Measurements from ENCODE around the gene TTC27.

Gene TTC27

DNA sequence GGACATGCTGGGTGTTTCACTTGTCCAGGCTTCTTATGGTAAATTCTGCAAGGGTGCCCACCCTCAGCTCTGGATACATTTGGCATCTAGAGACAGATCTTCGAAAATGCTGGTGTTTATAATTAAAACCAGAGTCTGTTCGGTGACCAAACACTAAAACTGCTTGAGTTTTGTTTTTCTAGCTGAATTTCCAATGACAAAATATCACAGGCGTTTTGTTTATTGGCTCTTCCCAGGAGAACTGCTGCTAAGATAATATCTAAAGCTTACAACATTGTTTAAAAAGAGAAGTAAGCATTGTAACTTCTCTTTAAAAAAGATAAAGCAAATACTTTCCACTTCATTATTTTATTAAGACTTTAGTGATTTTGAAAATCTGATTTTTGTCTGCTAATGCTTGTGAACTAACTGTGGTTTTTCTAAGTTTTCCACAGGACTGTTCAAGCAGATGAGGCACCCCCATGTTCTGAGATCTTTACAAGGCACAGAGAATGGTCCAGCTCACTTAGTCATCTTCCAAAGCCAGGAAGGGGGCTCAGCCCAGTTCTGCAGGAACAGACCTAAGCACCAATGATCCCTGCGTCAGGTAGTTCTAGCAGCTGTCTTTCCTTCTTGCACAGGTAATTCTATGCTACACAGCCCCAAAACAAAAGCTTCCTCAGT is 224.1 kb downstream of the TTC27 start:
- POLR2A ChIA-PET = no interaction called here
- no peak for DNase-seq (ENCODE audit: extremely low spot score)
- TF ChIP-seq HDGF (IDR thresholded peaks at IDR 0.05; ENCODE audit: borderline replicate concordance) (no peak), FOXK2 (IDR thresholded peaks at IDR 0.05) (no peak), FOXM1 (IDR thresholded peaks at IDR 0.05; ENCODE audit: borderline replicate concordance) (no peak), ARNT (IDR thresholded peaks at IDR 0.05) (no peak), CTBP1 (IDR thresholded peaks at IDR 0.05; ENCODE audit: borderline replicate concordance) (no peak), SUZ12 (IDR thresholded peaks at IDR 0.05) (no peak), FOXA1 (IDR thresholded peaks at IDR 0.05) (no peak), ZNF384 (IDR thresholded peaks at IDR 0.05) (no peak), NFRKB (IDR thresholded peaks at IDR 0.05) (no peak), ELF4 (IDR thresholded peaks at IDR 0.05) (no peak), SP1 (IDR thresholded peaks at IDR 0.05) (no peak)
- TF ChIP-seq, protein P1, sequence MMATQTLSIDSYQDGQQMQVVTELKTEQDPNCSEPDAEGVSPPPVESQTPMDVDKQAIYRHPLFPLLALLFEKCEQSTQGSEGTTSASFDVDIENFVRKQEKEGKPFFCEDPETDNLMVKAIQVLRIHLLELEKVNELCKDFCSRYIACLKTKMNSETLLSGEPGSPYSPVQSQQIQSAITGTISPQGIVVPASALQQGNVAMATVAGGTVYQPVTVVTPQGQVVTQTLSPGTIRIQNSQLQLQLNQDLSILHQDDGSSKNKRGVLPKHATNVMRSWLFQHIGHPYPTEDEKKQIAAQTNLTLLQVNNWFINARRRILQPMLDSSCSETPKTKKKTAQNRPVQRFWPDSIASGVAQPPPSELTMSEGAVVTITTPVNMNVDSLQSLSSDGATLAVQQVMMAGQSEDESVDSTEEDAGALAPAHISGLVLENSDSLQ (IDR thresholded peaks at IDR 0.05) = no peak
- CTCF ChIA-PET = no interaction called here

DNA sequence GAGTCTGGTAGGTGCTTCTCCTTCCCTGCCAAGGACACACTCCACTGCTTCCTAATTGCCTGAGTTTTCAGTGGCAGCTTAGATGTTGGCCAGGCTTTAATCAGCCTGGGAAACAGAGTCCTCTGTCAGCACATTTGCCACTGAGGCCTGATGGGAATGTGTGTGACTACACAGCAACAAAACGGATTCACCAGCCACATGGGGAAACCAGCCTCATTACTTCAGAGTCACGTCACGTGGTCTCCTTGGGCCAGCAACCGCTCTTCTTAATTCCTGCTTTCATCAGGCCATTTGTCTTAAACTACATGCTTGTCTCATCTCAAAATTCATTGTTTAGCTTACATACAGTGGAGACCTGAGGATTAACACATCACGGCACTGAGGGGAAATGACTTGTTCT is 225.0 kb downstream of the TTC27 start:
- POLR2A ChIA-PET = no interaction called here

DNA sequence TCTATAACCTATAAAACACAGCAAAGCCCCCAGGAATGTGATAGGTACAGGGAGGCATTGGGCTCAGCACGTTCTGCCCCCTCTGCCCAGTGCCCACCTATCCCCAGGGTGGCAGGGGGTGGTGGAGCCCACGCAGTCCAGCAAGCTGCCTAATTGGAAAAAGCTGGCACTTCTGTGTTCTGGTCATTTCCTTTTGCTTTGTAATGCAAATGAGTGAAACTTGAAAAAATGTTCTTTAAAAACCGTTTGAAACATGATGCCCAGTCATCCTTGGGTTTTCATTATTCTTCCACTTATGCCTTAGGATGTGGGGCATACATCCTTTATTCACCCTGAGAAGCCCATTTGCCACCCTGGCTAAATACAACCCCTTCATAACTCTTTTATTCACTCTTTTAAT is 229.0 kb downstream of the TTC27 start:
- TF ChIP-seq, protein P1 (IDR thresholded peaks at IDR 0.05) = no peak
- no peak for TF ChIP-seq ARNT (IDR thresholded peaks at IDR 0.05)
- POLR2A ChIA-PET = no interaction called here
- no peak for DNase-seq (ENCODE audit: extremely low spot score)
- CTCF ChIA-PET = no interaction called here

More for the DNA sequence above, 225.0 kb downstream of the TTC27 start:
- DNase-seq (ENCODE audit: extremely low spot score) = no peak
- TF ChIP-seq SP1 (IDR thresholded peaks at IDR 0.05) (no peak), HDGF (IDR thresholded peaks at IDR 0.05; ENCODE audit: borderline replicate concordance) (no peak), BHLHE40 (IDR thresholded peaks at IDR 0.05; ENCODE audit: borderline replicate concordance) (no peak), FOXM1 (IDR thresholded peaks at IDR 0.05; ENCODE audit: borderline replicate concordance) (no peak), SUZ12 (IDR thresholded peaks at IDR 0.05) (no peak), LEF1 (IDR thresholded peaks at IDR 0.05; ENCODE audit: borderline replicate concordance) (no peak), ARNT (IDR thresholded peaks at IDR 0.05) (no peak), NFRKB (IDR thresholded peaks at IDR 0.05) (no peak), CTBP1 (IDR thresholded peaks at IDR 0.05; ENCODE audit: borderline replicate concordance) (no peak), L3MBTL2 (conservative IDR thresholded peaks at IDR 0.05) (no peak), ZNF384 (IDR thresholded peaks at IDR 0.05) (no peak), FOXK2 (IDR thresholded peaks at IDR 0.05) (no peak), ELF4 (IDR thresholded peaks at IDR 0.05) (no peak), TARDBP (IDR thresholded peaks at IDR 0.05) (no peak), FOXA1 (IDR thresholded peaks at IDR 0.05) (no peak)
- TF ChIP-seq, protein P1 (IDR thresholded peaks at IDR 0.05) = no peak
- CTCF ChIA-PET = no interaction called here

DNA sequence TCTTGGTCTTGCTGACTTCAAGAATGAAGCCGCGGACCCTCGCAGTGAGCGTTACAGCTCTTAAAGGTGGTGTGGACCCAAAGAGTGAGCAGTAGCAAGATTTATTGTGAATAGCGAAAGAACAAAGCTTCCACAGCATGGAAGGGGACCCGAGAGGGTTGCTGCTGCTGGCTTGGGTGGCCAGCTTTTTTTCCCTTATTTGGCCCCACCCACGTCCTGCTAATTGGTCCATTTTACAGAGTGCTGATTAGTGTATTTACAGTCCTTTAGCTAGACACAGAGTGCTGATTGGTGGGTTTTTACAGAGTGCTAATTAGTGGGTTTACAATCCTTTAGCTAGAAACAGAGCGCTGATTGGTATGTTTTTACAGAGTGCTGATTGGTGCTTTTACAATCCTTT is 230.9 kb downstream of the TTC27 start:
- no peak for TF ChIP-seq FOXK2 (IDR thresholded peaks at IDR 0.05)
- no peak for TF ChIP-seq ARNT (IDR thresholded peaks at IDR 0.05)
- no peak for TF ChIP-seq SUZ12 (IDR thresholded peaks at IDR 0.05)
- TF ChIP-seq HDGF (IDR thresholded peaks at IDR 0.05; ENCODE audit: borderline replicate concordance) = no peak
- TF ChIP-seq FOXM1 (IDR thresholded peaks at IDR 0.05; ENCODE audit: borderline replicate concordance) = no peak
- no peak for TF ChIP-seq CTBP1 (IDR thresholded peaks at IDR 0.05; ENCODE audit: borderline replicate concordance)
- no peak for TF ChIP-seq L3MBTL2 (conservative IDR thresholded peaks at IDR 0.05)
- no peak for TF ChIP-seq TARDBP (IDR thresholded peaks at IDR 0.05)
- no peak for TF ChIP-seq ZNF384 (IDR thresholded peaks at IDR 0.05)
- no peak for TF ChIP-seq NFRKB (IDR thresholded peaks at IDR 0.05)
- no peak for TF ChIP-seq LEF1 (IDR thresholded peaks at IDR 0.05; ENCODE audit: borderline replicate concordance)
- TF ChIP-seq FOXA1 (IDR thresholded peaks at IDR 0.05) = no peak
- TF ChIP-seq, protein P1 (IDR thresholded peaks at IDR 0.05) = no peak
- TF ChIP-seq ELF4 (IDR thresholded peaks at IDR 0.05) = no peak
- ChIA-PET CTCF (no interaction called here), POLR2A (no interaction called here)
- no peak for DNase-seq (ENCODE audit: extremely low spot score)

DNA sequence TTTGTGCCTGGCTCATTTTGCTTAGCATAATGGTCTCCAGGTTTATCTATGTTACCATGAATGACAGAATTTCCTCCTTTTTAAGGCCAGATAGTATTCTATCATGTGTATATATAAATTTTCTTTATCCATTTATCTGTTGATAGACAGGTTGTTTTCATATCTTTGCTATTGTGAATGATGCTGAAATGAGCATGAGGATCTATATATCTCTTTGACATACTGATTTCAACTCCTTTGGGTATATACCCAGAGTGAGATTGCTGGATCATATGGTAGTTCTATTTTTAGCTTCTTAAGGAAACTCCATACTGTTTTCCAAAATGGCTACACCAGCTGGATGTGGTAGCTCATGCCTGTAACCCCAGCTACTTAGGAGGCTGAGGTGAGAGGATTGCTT is 232.5 kb downstream of the TTC27 start:
- CTCF ChIA-PET = no interaction called here
- TF ChIP-seq SP1 (IDR thresholded peaks at IDR 0.05) (no peak), FOXA1 (IDR thresholded peaks at IDR 0.05) (no peak), LEF1 (IDR thresholded peaks at IDR 0.05; ENCODE audit: borderline replicate concordance) (no peak), BHLHE40 (IDR thresholded peaks at IDR 0.05; ENCODE audit: borderline replicate concordance) (no peak), ZNF384 (IDR thresholded peaks at IDR 0.05) (no peak), TARDBP (IDR thresholded peaks at IDR 0.05) (no peak), FOXK2 (IDR thresholded peaks at IDR 0.05) (no peak), FOXM1 (IDR thresholded peaks at IDR 0.05; ENCODE audit: borderline replicate concordance) (no peak), CTBP1 (IDR thresholded peaks at IDR 0.05; ENCODE audit: borderline replicate concordance) (no peak), HDGF (IDR thresholded peaks at IDR 0.05; ENCODE audit: borderline replicate concordance) (no peak), L3MBTL2 (conservative IDR thresholded peaks at IDR 0.05) (no peak), SUZ12 (IDR thresholded peaks at IDR 0.05) (no peak), ARNT (IDR thresholded peaks at IDR 0.05) (no peak), ELF4 (IDR thresholded peaks at IDR 0.05) (no peak), NFRKB (IDR thresholded peaks at IDR 0.05) (no peak)
- TF ChIP-seq, protein P1 (IDR thresholded peaks at IDR 0.05) = no peak
- no peak for DNase-seq (ENCODE audit: extremely low spot score)
- POLR2A ChIA-PET = no interaction called here

All from HEK293T (cell line).